CD4-positive, alpha-beta T cell treated with Interleukin-15 for 4 hours (primary cell): ENCODE measurements around the gene LRRC45.

Experiments
- DNase-seq: peaks from one replicate; pipeline ENCODE4 v3.0.0-alpha.2; 2020; ENCODE audit warnings: low spot score

LRRC45 gene

GRCh38 chr17:82007228-82007494 is 15.9 kb upstream of the LRRC45 start:
- DNase-seq = no peak

GRCh38 chr17:82007495-82008257 is 15.4 kb upstream of the LRRC45 start:
- DNase-seq = no peak

- no peak for DNase-seq
Measured at GRCh38 chr17:82008258-82008940, 14.7 kb upstream of the LRRC45 start.

- no peak for DNase-seq
Measured at GRCh38 chr17:82008941-82009405, 14.1 kb upstream of the LRRC45 start.

- DNase-seq = no peak
Measured at GRCh38 chr17:82009413-82009812, 13.7 kb upstream of the LRRC45 start.

GRCh38 chr17:82010575-82011525 is 12.3 kb upstream of the LRRC45 start:
- DNase-seq = no peak

- no peak for DNase-seq
Measured at GRCh38 chr17:82011617-82012187, 11.4 kb upstream of the LRRC45 start.

GRCh38 chr17:82012261-82012639 is 10.9 kb upstream of the LRRC45 start:
- no peak for DNase-seq

- no peak for DNase-seq
Measured at GRCh38 chr17:82012640-82013295, 10.3 kb upstream of the LRRC45 start.

GRCh38 chr17:82013341-82013740 is 9.8 kb upstream of the LRRC45 start:
- no peak for DNase-seq

GRCh38 chr17:82013772-82014321 is 9.3 kb upstream of the LRRC45 start:
- DNase-seq = no peak

- DNase-seq = no peak
Measured at GRCh38 chr17:82014432-82014831, 8.7 kb upstream of the LRRC45 start.

- DNase-seq = no peak
Measured at GRCh38 chr17:82014971-82015310, 8.2 kb upstream of the LRRC45 start.

- no peak for DNase-seq
Measured at GRCh38 chr17:82015311-82015971, 7.7 kb upstream of the LRRC45 start.

- DNase-seq = no peak
Measured at GRCh38 chr17:82016061-82016874, 6.8 kb upstream of the LRRC45 start.

- no peak for DNase-seq
Measured at GRCh38 chr17:82016875-82017459, 6.1 kb upstream of the LRRC45 start.

GRCh38 chr17:82017612-82018151 is 5.4 kb upstream of the LRRC45 start:
- DNase-seq = no peak

GRCh38 chr17:82018152-82018988 is 4.7 kb upstream of the LRRC45 start:
- no peak for DNase-seq
